Stimulated activated CD8-positive, alpha-beta memory T cell treated with anti-CD3 and anti-CD28 coated beads, Interleukin-15, amount 100 ng/mL, for 1 hour (primary cell): Measurements from ENCODE around the gene SLX4IP.

Experiments used
- DNase-seq: peaks from one replicate; pipeline ENCODE4 v3.0.0-alpha.2; 2020; ENCODE audit warnings: low read depth

SLX4IP gene

GRCh38 chr20:10634683-10635411, 199.7 kb downstream of the SLX4IP start:
- DNase-seq: no peak

- DNase-seq: no peak
Observed at GRCh38 chr20:10635476-10636208, 200.5 kb downstream of the SLX4IP start.

- no peak for DNase-seq
Observed at GRCh38 chr20:10636326-10636818, 201.3 kb downstream of the SLX4IP start.

- no peak for DNase-seq
Observed at GRCh38 chr20:10637031-10637559, 202.0 kb downstream of the SLX4IP start.

- DNase-seq: no peak
Observed at GRCh38 chr20:10637563-10637962, 202.5 kb downstream of the SLX4IP start.

- no peak for DNase-seq
Observed at GRCh38 chr20:10639077-10639736, 204.1 kb downstream of the SLX4IP start.

- DNase-seq: no peak
Observed at GRCh38 chr20:10639737-10640556, 204.8 kb downstream of the SLX4IP start.

- no peak for DNase-seq
Observed at GRCh38 chr20:10640897-10641296, 205.8 kb downstream of the SLX4IP start.

- no peak for DNase-seq
Observed at GRCh38 chr20:10641467-10641866, 206.4 kb downstream of the SLX4IP start.

GRCh38 chr20:10641893-10642292, 206.8 kb downstream of the SLX4IP start:
- DNase-seq: no peak

- no peak for DNase-seq
Observed at GRCh38 chr20:10642856-10643559, 207.9 kb downstream of the SLX4IP start.

- DNase-seq: no peak
Observed at GRCh38 chr20:10643560-10643873, 208.4 kb downstream of the SLX4IP start.

GRCh38 chr20:10644458-10645204, 209.5 kb downstream of the SLX4IP start:
- no peak for DNase-seq

GRCh38 chr20:10645205-10645570, 210.1 kb downstream of the SLX4IP start:
- DNase-seq: no peak

- DNase-seq: no peak
Observed at GRCh38 chr20:10646006-10646405, 210.9 kb downstream of the SLX4IP start.

- no peak for DNase-seq
Observed at GRCh38 chr20:10646886-10647420, 211.8 kb downstream of the SLX4IP start.

GRCh38 chr20:10647471-10647870, 212.4 kb downstream of the SLX4IP start:
- no peak for DNase-seq

- DNase-seq: no peak
Observed at GRCh38 chr20:10647909-10648308, 212.8 kb downstream of the SLX4IP start.

GRCh38 chr20:10648651-10649050, 213.5 kb downstream of the SLX4IP start:
- no peak for DNase-seq

GRCh38 chr20:10649080-10649796, 214.1 kb downstream of the SLX4IP start:
- DNase-seq: no peak
